RWPE2 (cell line): ENCODE results near the gene EMX2.

ENCODE experiments used
- ATAC-seq: fragments of 200-7000 bp; cut with Tn5 transposase; 3 replicates; pipeline ENCODE4 v1.9.1; 2021; ENCODE audit warnings: low read depth
- DNase-seq: peaks from one replicate; pipeline ENCODE4 v3.0.0-alpha.2; 2020; ENCODE audit warnings: low spot score
- H3K27ac ChIP-seq: fragments of 450-650 bp; 2 replicates; pipeline ENCODE4 v1.5.1; 2017; ENCODE audit warnings: mild to moderate bottlenecking; ENCODE audit not compliant: poor library complexity, severe bottlenecking
- H3K27me3 ChIP-seq: fragments of 250-450 bp; sonication (Bioruptor Pico); 2 replicates; pipeline ENCODE4 v1.5.1; 2021; ENCODE audit warnings: mild to moderate bottlenecking, moderate library complexity; ENCODE audit not compliant: insufficient read depth, poor library complexity, severe bottlenecking
- H3K36me3 ChIP-seq: fragments of 250-450 bp; sonication (Bioruptor Pico); 2 replicates; pipeline ENCODE4 v1.5.1; 2020; ENCODE audit warnings: low read depth, mild to moderate bottlenecking, moderate library complexity
- H3K4me1 ChIP-seq: fragments of 250-450 bp; sonication (Bioruptor Pico); 2 replicates; pipeline ENCODE4 v1.5.1; 2021; ENCODE audit warnings: mild to moderate bottlenecking, moderate library complexity; ENCODE audit not compliant: insufficient read depth, poor library complexity, severe bottlenecking
- H3K4me3 ChIP-seq: fragments of 250-450 bp; sonication (Bioruptor Pico); 2 replicates; pipeline ENCODE4 v1.5.1; 2021; ENCODE audit warnings: mild to moderate bottlenecking, moderate library complexity; ENCODE audit not compliant: severe bottlenecking
- H3K9me3 ChIP-seq: fragments of 250-450 bp; sonication (Bioruptor Pico); 2 replicates; pipeline ENCODE4 v1.5.1; 2021; ENCODE audit warnings: mild to moderate bottlenecking, moderate library complexity; ENCODE audit not compliant: severe bottlenecking
- TF ChIP-seq, protein P1 (sequence below): fragments of 450-650 bp; IDR thresholded peaks from one replicate; pipeline ENCODE4 v1.5.1; 2017; ENCODE audit warnings: mild to moderate bottlenecking, moderate library complexity; ENCODE audit not compliant: poor library complexity, severe bottlenecking

Gene EMX2

DNA sequence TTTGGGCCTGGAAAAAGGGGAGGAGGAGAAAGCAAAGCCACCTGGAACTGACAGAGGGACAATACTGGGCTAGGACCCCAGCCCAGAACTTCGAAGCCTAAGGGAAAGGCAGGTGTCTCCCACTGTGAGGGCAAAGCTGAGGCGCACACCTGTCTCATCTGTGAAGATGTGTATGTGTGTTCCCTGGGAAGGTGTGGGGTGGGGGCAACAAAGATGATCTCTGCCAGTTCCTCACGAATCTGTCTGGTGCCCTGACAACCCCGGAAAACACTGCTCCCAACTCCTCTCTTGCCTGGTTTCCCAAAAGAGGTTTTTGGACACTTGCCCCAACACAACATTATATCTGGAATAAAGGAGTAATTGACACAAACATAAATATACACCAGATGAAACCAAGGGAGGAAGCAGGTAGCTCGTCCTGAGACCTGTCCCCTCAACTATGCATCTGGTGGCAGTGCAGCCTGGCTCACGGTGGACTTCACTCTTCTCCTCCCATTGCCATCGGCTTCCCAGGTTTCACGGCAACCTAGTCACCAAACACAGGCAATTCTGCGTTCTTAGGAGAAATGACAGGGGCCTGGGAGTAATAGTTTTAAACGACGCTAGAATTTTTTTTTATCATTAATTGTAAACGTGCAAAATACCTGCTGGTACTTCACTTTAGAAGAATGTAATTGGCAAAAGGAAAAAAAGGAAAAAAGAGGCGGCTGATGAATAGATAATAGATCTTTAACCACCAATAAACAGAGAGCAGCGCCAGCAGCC, 1.7 kb upstream of the EMX2 start:
- no peaks in the 10 kb centered on the region for H3K36me3 ChIP-seq
- no peak for DNase-seq
- no peak overlapping the region for H3K4me3 ChIP-seq
- H3K9me3 ChIP-seq, result no peaks in the 10 kb centered on the region
- TF ChIP-seq, protein P1, sequence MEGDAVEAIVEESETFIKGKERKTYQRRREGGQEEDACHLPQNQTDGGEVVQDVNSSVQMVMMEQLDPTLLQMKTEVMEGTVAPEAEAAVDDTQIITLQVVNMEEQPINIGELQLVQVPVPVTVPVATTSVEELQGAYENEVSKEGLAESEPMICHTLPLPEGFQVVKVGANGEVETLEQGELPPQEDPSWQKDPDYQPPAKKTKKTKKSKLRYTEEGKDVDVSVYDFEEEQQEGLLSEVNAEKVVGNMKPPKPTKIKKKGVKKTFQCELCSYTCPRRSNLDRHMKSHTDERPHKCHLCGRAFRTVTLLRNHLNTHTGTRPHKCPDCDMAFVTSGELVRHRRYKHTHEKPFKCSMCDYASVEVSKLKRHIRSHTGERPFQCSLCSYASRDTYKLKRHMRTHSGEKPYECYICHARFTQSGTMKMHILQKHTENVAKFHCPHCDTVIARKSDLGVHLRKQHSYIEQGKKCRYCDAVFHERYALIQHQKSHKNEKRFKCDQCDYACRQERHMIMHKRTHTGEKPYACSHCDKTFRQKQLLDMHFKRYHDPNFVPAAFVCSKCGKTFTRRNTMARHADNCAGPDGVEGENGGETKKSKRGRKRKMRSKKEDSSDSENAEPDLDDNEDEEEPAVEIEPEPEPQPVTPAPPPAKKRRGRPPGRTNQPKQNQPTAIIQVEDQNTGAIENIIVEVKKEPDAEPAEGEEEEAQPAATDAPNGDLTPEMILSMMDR, result no peak
- no peak overlapping the region for H3K27ac ChIP-seq
- no peaks in the 10 kb centered on the region for H3K4me1 ChIP-seq
- no peak for ATAC-seq
- peaks cover 99% of the 10 kb centered on the region for H3K27me3 ChIP-seq

DNA sequence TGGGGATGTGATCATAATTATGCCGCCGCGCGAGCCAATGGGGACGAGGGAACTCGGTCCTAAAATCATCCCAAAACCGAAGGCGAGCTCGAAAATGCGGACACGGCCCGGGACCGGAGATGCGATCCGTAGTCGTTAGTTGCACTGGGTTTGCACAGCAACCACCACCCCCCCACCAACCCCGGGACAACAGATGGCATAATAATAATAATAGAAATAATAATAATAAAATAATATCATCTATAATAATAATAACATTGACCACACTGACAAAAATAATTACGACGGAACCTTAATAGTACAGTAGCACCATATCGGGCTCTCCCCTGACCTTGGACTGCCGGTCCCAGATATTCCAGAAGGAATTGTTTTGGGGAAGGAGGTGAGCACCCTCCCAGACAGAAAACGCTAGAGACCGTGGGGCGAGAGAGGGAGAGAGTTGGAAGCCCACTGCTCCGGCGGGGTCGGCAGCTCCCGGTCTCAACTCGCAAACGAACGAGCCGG, 1.1 kb upstream of the EMX2 start:
- H3K36me3 ChIP-seq, result no peaks in the 10 kb centered on the region
- no peaks in the 10 kb centered on the region for H3K9me3 ChIP-seq
- peaks cover 99% of the 10 kb centered on the region for H3K27me3 ChIP-seq
- H3K27ac ChIP-seq, result no peak overlapping the region
- no peaks in the 10 kb centered on the region for H3K4me1 ChIP-seq
- ATAC-seq, result no peak
- no peak for DNase-seq
- H3K4me3 ChIP-seq, result no peak overlapping the region
- TF ChIP-seq, protein P1, result no peak

DNA sequence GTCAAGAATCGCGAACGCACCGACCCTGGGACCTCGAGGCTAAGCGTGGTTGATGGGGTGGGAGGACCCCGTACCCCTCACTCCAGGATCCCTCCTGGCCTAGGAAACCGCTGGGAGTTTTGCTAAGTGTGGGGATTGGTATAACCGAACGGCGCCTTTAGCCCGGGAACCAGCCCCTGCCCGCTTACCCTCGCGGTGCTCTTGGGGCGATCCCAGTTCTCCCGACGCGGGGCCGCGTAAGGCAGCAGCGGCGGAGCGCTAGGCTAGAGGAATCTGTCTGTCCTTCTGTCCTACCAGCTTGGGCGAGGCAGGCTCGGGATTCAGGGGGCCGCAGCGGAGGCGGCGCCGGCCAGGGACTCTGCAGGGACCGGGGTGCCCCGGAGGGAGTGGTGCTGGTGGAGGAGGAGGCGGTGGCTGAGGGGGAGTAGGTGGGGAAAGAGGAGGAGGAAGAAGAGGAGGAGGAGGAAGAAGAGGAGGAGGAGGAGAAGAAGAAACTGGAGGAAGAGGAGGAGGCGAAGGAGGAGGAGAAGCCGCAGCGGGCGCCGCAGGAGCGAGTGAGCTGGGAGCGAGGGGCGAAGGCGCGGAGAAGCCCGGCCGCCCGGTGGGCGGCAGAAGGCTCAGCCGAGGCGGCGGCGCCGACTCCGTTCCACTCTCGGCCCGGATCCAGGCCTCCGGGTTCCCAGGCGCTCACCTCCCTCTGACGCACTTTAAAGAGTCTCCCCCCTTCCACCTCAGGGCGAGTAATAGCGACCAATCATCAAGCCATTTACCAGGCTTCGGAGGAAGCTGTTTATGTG, 439 bp upstream of the EMX2 start:
- DNase-seq (no peak), ATAC-seq (no peak)
- H3K9me3 ChIP-seq, result no peaks in the 10 kb centered on the region
- no peak overlapping the region for H3K27ac ChIP-seq
- peaks cover 99% of the 10 kb centered on the region for H3K27me3 ChIP-seq
- H3K36me3 ChIP-seq, result no peaks in the 10 kb centered on the region
- H3K4me1 ChIP-seq, result no peaks in the 10 kb centered on the region
- TF ChIP-seq, protein P1, result no peak
- H3K4me3 ChIP-seq, result no peak overlapping the region

DNA sequence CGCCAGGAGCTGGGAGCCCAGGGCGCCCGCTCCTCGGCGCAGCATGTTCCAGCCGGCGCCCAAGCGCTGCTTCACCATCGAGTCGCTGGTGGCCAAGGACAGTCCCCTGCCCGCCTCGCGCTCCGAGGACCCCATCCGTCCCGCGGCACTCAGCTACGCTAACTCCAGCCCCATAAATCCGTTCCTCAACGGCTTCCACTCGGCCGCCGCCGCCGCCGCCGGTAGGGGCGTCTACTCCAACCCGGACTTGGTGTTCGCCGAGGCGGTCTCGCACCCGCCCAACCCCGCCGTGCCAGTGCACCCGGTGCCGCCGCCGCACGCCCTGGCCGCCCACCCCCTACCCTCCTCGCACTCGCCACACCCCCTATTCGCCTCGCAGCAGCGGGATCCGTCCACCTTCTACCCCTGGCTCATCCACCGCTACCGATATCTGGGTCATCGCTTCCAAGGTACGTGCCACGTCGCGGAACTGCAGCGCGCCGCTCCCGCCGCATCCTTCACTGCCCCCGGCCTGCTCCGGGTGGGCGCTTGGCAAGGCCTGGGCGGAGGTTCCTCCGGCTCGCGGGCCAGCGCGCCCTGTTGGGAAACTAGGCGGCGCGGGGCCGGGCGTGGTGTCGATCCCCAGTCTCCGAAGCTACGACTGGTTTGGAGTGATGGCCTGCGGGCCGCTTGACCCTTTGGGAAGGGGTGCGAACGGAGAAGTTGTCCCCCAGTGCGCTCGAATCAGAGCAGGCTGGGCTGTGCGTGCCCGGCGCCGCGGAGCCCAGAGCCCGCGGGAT, 868 bp downstream of the EMX2 start:
- no peak for DNase-seq
- Histone ChIP-seq H3K36me3 (no peaks in the 10 kb centered on the region), H3K4me3 (no peak overlapping the region), H3K4me1 (no peaks in the 10 kb centered on the region), H3K27me3 (peaks cover 100% of the 10 kb centered on the region), H3K9me3 (no peaks in the 10 kb centered on the region), H3K27ac (no peak overlapping the region)
- ATAC-seq, result peak; percentile 18
- TF ChIP-seq, protein P1, result no peak
